NCI-H2107 treated with DMSO at 0.1 percent for 48 hours (cell line): ENCODE measurements around the gene RACGAP1.
"Not testable (repeated sequence)": the region's sequence is repeated elsewhere in the genome, so short reads cannot be mapped to it uniquely, and the experiment has no call there.

ENCODE experiments used
- DNase-seq: peaks from one replicate; lab custom pipeline; 2025; ENCODE audit not compliant: unreplicated experiment; lab: John Stamatoyannopoulos, UW

The RACGAP1 gene

DNA sequence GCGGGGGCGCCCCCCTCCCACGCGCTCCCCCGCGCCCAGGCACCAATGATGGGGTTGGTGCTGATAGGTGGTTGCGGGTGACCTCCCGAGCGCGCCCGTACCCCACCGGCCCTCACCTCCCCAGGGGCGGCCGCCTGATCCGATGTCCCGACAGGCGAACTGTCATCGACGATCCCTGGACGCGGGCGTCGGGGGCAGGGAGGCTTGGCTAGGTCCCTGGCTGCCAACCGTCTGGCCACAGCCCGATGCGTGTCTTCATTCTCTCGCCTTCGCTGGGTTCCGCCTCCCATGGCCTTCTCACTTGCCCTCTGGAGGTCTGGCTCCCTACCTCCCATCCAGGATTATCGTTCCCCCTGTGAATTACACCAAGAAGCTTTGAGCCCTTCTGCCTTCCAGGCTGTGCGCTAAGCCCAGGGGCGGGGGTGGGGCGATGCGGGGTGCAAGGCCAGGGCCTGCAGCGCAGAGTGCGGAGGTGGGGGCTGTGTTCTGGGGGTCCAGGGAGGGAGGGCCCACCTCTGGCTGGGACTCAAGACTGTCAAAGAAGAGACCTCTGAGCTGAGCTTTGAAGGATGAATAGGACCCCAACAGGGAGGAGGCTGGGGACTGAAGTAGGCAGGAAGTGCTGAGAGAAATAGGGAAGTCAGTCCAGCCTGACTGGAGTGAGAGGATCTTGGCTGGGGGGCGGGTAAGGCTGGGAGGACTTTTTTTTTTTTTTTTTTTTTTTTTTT is 7.7 kb upstream of the RACGAP1 start:
- no peak for DNase-seq

DNA sequence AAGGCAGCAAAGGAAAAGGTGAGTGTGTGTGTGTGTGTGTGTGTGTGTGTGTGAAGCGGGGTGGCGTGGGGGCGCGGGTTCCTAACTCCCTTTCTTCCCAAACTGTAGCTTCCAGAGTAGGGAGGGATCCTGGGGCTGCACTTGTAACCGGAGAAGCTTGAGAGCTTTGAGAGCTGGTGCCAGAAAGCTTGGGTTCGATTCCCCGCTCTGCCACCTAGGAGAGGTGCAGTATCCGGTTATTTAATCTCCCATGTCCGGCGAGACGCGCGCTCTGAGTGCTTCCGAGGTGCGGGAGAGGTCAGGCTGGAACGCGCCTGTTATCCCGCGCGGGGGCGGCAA is 7.2 kb upstream of the RACGAP1 start:
- no peak for DNase-seq

DNA sequence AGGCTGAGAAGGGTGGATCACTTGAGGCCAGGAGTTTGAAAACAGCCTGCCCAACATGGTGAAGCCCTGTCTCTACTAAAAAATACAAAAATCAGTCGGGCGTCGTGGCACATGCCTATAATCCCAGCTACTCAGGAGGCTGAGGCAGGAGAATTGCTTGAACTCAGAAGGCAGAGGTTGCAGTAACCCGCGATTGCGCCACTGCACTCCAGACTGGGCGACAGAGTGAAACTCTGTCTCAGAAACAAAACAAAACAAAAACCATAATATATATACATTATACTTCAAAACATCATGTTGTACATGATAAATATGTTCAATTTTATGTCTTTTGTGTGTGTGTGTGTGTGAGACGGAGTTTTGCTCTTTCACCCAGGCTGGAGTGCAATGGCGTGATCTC is 5.2 kb upstream of the RACGAP1 start:
- not testable (repeated sequence) for DNase-seq

DNA sequence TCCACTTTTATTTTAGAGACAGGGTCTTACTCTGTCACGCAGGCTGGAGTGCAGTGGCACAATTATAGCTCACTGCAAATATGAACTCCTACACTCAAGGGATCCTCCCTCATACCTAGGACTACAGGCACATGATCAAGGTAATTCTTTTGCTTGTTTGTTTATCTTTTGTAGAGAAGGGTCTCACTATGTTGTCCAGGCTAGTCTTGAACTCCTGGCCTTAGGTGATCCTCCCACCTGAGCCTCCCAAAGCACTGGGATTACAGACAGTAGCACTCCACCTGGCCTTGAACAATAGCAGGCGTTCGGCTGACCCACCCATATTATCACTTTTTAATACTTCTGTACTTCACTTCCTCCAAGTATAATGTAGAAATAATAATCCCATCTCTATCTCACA is 1.4 kb upstream of the RACGAP1 start:
- DNase-seq: no peak

DNA sequence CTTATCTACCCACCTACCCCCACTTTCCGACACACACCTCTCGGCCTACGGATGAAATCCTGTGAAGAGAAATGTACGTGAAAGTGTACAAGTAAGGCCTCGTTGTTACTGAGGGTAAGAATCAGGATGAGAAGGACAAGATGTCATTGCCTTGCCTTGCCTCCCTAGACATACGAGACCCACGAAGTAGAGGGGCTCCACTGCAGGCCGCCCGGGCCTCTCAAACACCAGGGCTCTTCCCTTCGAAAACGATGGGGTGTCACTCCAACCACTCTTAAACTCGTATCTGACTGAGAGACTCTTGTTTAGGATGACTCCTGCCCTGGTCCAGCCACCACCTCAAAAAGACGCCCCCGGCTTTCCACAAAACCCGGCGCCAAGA is 498 bp downstream of the RACGAP1 start:
- DNase-seq: no peak

DNA sequence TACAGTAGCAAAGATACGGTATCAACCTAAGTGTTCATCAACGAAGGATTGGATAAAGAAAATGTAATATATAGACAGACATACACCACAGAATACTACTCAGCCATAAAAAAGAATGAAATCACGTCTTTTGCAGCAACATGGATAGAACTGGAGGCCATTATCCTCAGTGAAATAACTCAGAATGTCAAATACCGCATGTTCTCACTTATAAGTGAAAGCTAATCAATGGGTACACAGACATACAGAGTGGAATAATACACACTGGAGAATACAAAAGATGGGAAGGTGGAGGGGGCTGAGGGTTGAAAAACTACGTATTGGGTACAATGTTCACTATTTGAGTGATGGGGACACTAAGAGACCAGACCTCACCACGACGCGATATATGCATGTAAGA is 1.1 kb downstream of the RACGAP1 start:
- DNase-seq: no peak

DNA sequence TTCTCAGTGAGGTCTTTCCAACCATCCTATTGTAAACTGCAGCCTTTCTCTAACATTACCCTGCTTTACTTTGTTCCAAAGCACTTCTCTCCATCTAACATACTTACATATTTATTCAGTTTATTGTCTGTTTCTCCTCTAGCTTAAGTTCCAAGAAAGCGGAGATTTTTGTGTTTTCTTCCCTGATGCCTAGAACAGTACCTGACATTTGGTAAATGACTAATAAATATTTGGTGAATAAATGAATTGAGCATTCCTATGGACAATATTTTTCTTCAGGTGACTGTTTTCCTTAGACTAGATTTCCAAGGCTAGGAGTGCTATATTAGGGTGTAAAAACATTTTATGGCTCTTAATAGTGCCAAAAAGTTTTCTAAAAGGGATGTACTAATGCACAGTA is 2.4 kb downstream of the RACGAP1 start:
- DNase-seq: no peak

DNA sequence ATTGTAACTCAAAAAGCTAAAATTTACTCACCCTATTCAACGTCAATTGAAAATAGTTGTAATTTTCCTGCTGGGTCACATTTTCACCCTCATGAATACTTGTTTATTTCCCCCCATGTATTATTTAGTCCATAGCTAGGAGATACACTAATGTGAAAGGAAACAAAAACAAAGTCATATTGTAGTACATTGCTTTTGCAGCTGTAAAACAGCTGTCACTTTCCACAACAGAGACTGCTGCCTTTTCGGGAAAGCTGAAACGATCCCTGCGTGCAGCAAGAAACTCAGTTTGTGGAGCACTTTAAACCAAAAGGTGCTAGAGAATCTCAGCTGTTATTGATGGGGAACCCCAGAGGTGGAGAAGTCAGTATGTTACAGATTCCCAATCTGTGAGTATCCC is 4.3 kb downstream of the RACGAP1 start:
- no peak for DNase-seq

DNA sequence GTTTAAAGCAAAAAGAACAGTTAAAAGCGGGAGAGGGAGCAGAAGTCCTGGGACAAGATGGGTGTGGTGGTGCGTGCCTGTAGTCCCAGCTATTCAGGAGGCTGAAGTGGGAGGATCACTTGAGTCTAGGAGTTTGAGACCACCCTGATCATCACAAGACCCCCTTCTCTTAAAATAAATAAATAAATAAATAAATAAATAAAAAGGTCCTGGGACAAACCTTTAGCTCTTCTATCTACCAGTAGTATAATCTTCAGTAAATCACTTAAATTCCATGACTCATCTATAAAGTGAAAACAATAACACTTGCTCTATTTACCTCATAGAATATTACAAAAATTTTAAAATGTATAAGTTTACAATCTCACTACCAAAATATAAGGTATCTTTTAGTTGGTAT is 5.8 kb downstream of the RACGAP1 start:
- DNase-seq: no peak

DNA sequence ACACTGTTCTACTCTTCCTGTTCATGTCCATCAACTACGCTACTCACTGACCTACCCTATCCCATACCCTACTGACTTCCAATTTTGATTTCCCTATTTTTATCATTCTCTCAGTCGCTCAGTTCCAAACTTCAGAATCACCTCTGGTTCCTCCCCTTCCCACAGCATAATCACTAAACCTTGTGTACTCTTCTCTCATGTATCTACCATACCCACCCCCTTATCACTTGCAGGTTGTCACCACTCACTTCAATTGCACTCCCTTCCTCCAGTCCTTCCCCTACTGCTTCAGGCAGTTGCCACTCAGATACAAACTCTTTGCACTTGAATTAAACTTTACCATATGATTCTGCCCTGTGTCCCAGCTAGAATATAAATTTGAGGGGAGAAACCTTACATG is 6.3 kb downstream of the RACGAP1 start:
- no peak for DNase-seq

DNA sequence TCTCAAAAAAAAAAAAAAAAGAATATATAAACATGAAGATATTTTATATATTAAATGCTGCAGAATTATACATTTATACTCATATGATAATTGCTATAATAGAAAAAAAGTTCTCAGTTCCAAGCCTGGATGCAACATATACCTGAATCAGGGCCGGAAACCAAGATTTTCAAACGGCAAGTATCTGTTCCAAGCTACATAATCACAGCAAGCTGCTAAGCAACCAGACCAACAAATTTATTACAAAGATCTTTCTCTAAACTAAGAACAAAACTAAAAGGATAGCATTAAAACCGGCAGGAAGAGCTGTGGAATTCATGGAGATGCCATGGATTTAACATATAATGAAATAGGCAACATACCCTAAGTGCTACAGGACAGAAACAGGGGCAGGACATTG is 7.1 kb downstream of the RACGAP1 start:
- no peak for DNase-seq

DNA sequence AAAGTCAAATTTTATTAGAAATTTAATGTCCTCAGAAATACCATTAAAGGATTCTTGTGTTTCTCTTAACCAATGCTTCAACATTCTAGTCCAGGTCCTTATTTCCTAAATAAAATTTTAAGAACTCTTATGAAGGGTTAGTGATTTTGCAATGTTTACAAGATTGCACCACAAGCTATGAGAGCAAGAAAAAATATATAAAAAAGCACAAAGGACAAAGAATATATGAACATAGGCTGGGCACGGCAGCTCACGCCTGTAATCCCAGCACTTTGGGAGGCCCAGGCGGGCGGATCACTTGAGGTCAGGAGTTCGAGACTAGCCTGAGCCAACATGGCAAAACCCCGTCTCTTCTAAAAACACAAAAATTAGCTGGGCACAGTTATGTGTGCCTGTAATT is 7.7 kb downstream of the RACGAP1 start:
- no peak for DNase-seq

DNA sequence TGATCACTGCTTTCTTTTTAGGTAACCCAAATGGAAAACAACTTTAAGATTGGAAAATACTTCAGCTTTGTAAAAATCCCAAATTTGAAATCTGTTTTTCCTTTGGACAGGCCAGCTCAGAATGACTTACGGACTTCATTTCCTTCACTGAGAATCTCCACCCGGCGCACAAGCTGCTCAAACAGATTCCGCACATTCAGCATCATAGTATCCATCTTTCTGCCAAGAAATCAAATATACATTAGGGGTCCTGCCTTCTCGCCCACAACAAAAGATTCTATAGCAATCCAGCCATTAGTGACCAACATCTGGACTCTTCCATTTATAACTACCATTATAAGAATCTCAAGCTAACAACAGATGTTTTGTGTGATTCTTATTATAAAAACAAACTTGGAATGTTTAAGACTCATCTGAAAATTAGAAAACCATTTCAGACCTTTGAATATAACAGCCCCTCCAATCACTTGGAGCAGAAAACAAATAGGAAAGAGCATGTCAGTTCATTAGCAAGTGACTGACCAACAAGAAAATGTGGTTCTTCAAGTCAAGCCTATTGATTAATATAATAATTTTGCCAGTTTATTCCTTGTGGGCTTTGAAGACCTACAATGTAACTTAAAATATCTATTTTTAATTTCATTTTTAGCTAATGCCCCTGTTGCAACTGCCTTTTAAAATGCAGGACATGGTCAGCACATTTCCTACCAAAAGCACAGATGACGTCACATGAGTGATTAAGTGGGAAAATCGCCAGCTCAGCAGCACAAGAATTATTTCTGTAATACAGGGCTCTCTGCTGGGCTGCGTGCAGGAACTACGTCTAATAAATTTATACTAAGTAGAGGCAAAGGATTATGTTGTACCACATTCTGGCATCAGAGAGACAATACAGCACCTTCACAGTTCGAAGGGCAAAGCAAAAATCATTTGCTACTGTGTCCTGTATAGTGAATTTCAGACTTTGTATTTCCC is 8.5 kb downstream of the RACGAP1 start:
- no peak for DNase-seq

DNA sequence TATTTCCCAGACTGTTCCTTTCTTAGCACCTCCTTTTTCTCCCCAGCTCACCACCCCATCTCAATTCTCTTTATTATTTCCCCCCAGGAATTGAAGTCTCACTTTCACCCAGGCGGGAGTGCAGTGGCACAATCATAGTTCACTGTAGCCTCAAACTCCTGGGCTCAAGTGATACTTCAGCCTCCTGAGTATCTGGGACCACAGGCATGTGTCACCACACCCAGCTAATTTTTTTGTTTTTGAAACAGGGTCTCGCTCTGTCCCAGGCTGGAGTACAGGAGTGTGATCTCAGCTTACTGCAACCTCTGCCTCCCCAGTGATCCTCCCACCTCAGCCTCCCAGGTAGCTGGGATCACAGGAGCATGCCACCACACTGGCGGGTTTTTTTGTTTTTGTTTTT is 11.0 kb downstream of the RACGAP1 start:
- DNase-seq: no peak

DNA sequence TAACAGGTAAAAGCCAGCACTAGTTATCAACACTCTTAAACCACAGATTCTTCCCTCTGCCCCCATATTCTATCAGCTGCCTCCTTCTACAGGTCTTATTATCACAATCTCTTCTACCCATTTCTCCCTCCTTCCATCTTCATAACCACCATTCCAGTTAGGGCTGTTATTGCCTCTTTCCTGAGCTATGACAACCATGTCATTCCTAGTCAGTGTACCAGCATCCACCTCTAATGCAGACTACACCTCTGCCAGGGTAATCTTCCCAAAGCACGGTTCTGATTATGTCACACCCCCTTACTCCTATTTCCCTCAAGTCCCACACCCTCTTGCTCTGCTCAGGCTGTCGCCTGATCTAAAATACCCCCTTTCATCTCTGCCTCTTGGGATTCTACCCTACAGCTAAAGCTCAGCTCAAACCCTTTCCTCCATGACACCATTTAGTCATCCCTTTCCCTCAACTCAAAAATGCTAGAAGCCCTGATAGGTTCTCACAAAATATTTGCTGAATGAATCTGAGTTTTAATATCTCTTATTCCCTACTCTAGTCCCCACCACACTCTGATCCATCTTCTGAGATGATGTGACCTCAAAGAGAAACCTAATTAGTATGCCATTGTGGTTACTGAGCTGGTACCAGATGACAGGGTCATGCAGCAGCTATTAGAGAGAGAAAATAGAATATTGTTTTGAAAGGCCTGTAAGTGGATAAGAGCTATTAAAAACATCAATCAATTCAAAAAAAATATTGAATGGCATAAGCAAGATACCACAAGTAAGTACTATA is 11.7 kb downstream of the RACGAP1 start:
- no peak for DNase-seq

DNA sequence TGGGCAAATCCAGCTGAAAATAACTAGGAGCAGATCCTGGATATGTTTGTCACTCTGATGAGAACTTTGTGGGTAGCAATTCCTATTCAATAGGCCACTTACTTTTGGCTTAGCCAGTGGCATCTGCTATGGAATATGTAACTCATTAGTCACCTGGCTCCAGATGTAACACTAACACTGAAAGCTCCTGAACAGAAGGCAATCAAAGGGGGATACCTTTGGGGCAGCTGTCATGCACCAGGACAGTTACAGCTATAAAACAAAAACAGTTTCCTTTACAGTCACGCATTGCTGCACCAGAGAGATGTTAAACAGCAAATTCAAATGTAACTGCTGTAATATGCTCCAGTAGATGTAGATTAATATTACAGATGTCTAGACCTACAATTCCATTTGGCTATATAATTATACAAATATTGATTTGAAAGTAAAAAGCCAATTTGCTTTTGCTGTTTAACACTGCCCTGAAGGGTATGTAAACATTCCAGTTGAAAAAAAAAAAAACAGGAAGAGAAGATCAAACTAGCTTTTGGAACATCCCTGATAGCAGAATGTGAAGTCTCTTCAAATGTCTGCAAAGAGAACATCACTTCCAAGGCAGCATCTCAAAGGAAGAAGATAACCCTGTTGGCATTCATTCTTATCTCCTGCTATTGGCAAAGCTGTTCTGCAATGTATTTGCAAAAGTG is 18.4 kb downstream of the RACGAP1 start:
- DNase-seq: no peak

DNA sequence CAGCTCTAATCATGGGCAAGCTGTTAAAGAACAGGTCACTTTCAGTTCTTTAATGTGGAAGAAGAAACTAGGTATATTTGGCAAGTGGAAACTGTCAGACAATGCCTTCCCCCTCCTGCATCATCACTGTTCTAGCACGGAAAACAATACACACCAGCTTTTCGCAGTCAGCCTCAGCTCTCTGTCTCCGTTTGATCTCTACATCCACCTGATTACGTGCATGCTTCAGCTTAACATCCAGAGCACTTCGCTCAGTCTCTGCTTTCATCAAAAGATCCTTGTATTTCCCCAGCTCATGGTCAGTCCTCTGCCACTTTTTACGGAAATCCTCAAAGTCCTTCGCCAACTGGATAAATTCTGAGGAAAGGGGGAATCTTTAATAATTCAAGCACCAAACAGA is 19.0 kb downstream of the RACGAP1 start:
- DNase-seq: no peak

DNA sequence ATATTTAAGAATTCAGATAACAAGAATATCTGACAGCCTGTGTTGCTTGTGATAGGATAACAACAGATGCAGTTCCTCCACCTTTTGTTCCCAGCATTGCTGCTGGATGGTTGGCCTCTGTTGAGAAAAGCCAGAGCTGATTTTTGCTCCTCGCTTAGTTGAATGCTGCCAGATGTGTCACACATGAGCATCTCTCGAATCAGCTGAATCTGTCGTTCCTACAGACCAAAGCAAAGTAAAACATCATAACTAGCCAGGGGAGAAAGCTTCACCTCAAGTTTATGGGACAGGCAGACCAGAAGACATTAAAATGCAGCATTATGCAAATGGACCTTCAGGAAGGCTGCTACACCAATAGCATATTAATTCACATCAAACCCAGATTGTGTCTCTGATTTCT is 20.1 kb downstream of the RACGAP1 start:
- no peak for DNase-seq

DNA sequence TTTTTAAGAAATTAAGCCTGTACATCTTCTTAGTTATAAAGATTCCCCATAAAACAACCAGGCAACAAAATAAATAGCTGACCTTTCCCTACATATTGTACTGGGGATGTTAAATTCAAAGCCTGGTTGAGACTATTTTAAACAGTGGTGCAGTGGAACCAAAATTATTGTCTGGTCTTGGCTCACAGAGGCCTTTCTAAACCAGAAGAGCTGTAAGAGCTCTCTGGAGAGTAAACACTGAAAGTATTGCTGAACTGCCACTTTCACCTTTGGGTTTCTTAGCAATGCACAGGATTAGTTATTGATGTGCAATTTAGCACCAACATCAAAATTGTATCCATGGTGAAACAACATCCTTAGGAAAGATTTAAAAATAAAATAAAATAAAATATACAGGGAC is 20.6 kb downstream of the RACGAP1 start:
- no peak for DNase-seq

DNA sequence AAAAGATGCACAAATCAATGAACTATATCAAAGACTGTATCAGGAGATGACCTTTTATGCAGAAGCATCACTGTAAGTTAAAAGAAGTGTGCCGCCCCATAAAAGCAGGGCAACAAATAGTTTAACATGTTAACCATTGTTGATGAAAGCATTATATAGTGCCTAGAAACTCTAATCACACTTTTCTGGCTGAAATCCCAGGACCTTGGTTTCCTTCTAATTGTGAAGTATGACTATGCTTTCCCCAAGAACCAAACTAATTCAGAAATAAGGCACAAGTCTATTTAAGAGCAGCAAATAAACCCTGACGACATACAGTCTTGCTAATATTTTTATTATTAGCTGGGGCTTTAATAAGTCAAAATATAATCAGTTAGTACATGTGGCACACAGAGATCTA is 21.7 kb downstream of the RACGAP1 start:
- DNase-seq: no peak

DNA sequence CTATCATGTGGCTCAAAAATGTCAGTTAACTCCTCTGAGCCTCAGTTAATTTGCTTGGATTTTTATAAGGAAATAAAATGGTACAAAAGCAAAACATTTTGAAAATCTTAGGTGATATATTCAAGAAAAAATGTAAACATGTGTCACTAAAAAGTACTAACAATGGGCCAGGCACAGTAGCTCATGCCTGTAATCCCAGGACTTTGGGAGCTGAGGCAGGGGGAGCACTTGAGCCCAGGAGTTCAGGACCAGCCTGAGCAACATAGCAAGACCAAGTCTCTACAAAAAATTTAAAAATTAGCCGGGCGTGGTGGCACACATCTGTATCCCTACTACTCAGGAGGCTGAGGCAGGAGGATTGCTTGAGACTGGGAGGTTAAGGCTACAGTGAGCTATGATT is 26.8 kb downstream of the RACGAP1 start:
- no peak for DNase-seq
